HG03103 (cell line): ENCODE results near the gene MPRIP.
"Not testable (repeated sequence)": the region's sequence is repeated elsewhere in the genome, so short reads cannot be mapped to it uniquely, and the experiment has no call there.

Experiments used
- ATAC-seq: cut with Tn5 transposase; IDR thresholded peaks from one replicate; pipeline ENCODE4 v1.9.1; 2021; ENCODE audit warnings: low read depth; ENCODE audit not compliant: unreplicated experiment

Gene MPRIP

DNA sequence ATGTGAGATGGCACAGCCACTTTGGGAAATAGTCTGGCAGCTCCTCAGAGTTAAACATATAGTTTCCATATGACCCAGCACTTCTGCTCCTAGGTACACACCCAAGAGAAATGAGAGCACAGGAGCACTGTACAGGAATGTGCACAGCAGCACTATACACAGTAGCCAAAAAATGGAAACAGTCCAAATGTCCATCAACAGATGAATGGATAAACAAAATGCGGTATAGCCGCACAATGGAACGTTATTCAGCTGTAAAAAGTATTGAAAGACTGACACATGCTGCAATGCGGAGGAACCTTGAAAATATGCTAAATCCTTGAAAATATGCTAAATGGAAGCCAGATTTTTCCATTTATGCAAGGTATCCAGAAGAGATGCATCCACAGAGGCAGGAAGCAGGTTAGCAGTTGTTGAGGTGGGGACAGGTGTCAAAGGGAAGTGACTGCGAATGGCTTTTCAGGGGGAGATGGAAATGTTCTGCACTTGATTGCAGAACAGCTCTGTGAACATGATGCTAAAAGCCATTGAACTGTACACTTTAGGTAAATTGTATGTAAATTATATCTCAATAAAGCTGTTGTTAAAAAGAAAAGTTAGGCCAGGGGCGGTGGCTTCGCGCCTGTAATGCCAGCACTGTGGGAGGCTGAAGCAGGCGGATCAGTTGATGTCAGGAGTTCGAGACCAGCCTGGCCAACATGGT, 80.7 kb downstream of the MPRIP start:
- ATAC-seq: no peak

DNA sequence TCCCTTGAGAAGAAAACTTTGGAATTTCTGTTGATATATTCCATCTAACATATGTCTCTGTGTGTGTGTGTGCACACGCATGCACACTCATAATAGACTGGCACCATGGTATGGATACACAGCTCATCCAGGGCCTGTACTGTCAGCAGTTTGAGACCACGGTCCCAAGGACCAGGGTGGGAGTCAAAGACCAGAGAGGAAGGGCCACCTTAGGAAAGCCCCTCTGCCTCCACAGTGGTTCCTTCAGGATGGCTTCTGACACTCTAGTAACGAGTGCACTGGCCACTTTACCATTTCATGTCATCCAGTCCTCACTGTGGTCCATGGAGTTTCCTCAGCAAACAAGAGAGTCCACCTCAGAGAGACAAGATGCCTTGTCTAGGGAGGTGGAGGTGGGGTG, 82.1 kb downstream of the MPRIP start:
- no peak for ATAC-seq

DNA sequence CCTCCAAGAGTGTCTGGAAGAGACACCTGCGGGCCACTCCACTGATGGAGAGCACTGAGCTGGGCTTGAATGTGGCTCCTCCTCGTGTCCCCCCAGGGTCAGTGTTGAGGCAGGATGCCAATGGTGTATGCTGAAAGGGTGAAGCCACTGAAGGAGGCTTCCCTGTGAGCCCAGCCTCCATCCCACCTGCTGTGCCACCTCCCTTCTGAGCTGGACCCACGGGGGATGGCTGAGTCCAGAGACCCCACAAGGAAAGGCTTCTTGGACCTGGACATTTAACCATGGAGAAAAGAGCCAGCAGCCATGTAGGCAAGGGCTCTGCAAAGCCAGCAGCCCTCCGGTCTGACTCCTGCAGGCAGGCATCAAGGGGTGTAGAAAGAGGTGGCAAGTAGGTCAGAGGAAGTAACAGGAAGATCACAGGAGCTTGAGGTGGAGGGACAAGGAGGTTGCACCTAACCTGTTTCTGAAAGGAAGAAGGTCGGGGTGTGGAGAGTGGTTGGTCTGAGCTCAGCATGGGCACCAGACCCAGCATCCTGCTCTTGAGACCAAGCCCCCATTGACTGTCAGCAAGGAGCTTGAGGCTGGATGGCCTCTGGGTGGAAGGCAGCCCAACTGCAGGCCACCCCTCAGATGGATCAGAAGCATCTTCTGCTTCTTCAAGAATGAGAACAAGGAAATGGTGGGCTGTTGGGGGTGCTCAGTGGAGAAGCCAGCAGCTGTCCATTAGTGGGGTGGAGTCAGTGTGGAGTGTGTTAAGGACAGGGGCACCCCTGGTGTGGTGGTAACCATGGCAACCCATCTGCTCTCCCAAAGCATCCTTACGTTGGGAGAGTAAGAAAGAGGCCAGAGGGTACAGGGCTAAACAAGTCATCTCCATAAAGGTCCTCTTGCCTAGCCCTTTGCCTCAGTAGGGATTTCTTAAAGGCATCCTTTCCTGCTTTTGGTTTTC, 83.2 kb downstream of the MPRIP start:
- no peak for ATAC-seq

DNA sequence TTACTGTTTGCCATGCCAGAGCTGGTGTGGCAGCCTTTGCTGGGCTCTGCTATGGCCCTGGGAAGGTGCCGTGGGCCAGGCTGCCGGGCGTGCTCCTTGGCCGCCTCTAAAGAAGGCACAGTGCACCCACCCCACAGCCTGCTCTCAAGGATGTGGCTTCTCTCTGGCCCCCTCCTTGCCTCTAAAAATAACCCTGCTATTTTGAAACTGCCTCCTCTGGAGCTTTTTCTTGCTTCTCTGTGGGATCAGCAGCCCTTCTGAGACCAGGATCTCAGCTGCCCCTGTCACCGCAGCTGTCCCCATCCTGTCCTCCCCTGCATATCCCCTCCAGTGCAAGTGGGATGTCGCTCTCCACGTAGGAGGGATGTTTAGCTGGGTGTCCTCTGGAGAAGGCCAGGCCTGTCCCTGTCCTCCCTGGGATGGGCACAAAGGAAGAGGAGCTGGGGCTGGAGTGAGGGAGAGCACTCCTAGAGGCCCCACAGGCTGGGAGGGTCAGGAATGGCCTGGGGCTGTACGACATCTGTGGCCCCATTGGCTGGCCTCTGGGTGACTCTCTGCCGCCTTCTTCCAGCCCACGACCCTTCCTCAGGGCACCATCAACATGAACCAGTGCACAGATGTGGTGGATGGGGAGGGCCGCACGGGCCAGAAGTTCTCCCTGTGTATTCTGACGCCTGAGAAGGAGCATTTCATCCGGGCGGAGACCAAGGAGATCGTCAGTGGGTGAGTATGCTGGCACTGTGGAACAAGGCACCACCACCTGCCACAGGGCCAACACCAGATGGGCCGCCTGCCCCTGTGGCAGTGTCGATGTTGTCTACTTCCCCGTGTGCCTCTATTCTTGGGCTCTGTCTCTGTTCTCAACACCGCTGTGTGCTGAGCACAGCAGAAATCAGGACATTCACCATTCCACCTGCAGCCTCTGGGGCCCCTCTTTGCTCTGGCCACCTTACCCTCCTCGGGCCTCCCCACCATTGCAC, 84.2 kb downstream of the MPRIP start:
- ATAC-seq: no peak

DNA sequence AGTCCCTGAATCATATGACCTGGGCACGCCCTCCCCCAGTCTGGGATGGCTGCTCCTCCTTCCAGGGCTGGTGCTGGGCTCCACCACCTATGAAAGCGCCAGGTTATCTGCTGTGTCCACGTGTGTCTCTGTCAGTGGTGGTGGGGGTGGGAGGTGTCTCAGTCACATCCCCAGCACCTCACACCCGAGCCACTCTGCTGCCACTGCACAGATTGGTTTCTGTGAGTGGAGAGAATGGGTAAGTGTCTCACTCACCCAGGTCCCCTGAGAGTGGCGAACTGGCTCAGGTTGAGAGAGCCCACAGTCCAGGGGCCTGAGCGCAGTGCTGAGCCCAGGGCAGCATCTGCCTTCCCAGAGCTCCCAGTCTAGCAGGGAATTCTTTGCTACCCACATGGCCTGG, 84.9 kb downstream of the MPRIP start:
- ATAC-seq: no peak

DNA sequence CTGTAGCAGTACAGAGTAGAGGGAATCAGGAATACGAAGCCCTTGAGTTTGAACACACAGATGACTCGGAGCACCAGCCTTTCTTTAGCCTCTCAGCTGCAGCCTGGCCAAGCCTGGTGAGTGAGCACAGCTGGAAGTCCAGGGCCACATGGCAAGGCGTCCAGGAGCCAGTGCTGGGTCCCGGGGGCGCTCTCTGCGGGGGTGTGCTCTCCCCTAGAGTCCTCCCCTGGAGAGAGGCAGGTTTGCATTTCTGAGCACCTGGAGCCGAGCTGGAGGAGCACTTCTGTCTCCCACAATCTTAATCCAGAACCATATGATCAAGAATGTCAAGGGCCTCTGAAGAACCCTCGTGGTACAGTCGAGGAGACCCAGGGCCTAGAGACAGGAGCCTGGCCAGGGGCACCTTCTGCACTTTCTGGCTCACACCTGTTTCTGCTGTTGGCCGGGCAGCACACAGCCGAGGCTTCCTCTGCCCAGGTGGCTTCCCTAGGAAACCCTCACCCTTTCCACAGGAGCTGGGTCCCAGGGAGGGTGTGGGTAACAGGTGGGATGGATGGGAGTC, 85.6 kb downstream of the MPRIP start:
- ATAC-seq: no peak

DNA sequence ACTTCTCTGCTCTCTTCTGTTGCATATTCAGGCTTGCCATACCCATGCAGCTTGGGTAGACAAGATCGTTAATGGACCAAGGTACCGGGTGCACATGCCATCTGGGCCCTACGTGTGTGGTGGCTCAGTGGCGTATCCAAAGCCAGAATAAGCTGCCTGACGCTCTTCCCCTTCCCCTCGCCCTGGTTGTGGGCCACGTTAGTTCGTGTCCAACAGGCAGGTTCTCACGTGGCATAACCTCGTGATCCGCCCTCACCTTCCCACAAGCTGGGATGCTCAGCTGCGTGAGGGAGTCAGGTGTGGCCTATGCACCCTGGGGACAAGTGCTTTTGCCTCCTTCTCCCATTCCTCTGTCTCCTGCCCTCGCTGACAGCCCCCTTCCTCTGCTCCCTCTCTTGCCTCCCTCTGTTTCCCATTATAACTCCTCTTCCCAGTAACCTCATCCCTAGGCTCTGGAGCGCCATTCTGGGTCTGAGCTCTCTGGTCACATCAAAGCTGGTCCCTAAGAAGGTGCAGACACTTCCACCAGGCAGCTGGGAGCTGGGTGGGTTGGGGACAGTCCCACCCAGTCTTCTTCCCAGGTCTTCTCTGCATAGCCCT, 86.3 kb downstream of the MPRIP start:
- ATAC-seq: no peak

DNA sequence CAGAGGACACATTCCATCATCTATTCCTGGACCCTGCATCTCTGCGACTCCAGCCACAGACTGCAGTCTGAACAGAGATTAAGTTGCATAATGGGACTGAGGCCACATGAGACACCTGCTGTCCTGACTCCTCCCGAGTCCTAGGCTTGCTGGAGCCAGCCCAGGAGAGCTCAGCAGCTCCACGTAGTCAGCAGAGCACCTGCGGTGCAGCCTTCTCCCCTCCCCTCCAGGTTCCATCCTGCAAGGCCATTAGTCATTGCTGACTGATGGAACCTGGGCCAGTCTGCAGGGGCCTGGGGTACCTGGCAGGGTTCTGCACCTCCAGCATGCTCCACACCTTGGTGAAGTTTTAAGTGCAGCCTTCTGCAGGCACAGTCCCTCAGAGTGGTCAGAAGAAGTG, 87.2 kb downstream of the MPRIP start:
- no peak for ATAC-seq

DNA sequence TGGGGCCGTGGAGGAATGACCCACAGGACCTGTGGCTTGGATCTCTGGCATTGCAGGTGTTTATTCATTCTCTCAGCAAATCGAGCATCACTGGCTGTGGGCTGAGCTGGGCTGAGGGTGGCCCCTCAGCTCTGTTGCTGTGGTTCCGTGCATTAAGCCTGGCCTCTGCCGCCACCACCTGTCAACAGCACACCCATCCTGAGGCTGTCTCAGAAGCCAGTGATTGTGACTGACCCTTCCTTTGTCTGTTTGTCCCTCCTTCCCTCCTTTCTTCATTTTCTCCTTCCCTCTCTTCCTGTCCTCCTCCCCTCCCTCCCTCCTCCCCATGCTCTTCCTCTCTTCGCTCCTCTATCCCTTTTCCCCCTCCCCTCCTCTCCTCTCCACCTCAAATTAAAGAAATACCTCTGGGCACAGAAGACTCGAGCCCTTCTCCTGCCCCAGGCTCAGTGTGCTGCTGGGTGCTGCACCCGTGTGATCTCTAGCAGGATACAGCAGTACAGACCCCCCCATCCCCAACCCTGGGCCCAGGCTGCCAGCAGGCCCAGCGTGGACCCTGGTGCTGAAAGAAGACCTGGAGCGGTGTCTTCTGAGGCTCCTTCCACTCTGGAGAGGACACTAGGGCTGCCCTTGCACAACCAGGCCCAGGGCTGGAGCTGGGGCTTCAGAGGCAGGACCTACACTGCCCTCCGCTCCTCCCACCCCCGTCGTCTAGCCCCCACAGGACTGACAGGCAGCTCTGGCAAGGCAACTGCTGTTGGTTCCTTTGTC, 88.0 kb downstream of the MPRIP start:
- ATAC-seq: no peak

DNA sequence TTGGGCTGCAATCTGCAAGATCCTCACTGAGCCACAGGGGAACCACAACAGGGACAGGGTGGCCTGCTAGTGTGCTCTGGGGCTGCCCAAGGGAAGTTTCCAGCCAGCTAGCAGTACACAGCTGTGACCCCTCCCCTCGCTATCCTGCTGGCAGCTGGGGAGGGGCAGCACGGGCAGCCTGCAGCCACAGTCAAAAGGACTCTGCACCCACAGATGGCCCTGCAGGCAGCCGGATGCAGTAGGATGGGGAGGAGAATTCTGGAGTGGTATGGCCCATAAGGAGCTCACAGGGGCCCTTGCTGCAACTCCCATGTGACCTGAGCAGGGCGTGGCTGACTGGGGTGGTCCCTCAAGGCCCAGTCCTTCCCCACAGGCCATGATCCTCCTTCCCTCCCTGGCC, 89.6 kb downstream of the MPRIP start:
- ATAC-seq: no peak

DNA sequence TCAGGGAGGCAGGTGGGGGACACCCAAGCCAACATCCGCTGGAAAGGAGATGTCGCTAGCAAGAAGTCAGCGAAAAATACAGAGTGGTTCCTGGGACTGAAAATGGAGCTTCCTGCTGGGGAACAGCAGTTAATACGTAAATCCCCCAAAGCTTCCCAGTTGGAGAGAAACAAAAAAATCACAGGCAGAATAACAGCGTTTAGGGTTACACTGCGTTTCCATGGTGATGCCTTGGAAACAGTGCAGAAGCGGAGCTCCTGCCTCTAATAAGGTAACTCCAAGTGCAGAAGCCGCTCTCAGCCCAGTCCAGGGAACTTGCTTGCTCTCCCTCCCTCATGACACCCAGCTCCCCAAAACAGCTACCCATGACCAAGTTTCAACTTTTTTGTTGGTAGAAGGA, 90.5 kb downstream of the MPRIP start:
- ATAC-seq: no peak

DNA sequence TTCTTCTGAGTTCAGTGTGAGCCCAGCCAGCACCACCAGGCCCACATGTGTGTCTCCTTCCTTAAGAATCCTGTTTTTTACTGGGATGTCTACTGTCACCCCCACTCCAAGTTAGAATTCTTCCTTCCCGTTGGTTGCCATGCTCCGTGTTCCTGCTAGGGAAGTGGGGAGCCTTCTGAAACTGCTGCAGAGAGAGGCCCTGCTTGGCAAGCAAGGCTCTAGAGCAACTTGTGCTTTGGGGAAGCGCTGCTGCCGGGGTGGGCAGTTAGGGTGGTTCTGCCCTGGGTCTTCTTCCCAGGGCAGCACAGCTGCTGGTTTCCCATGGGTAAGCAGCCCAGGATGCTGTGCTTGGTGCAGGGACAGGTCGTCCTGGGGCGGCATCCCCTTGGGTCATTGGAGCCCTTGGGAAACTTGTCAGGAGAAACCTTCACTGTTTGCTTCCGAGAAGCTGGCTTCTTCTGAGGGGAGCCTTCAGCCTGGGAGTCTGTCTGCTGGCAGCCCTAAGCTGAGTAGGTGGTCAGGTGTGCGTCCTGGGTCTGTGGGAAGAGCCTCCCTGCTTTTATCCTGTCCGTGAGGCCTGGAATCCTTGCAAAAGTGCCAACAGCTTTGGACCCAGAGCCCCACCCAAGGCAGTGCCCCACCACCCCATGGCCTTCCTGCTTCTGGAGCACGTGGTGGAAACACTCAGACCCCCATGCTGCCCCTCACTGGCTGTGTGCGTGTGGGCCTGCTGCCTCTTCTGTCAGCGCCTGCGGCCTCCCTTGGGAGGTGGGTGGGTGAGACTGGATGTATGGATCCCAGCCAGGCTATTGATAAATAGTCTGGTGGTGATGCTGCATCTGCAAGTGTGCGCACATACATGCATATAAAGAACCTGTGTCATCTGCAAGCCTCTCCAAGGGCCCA, 92.0 kb downstream of the MPRIP start:
- ATAC-seq: no peak

DNA sequence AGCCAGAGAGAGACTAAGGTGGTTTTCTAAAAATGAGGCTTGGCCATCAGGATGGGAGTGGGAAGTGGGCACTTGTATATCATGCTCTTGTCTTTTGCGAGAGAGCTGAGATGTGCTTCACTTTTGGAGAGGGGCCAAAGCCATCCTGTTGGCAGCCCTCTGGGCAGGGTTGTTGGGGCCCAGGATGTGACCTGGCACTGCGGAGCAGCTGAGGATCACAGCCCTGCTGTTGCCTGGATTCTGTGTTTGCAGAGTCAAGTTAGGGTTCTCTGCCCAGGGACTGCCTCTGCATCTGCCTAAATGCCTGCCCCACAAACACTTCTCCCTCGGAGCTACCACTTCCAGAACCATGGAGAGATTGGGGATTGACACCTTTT, 92.7 kb downstream of the MPRIP start:
- ATAC-seq: no peak

DNA sequence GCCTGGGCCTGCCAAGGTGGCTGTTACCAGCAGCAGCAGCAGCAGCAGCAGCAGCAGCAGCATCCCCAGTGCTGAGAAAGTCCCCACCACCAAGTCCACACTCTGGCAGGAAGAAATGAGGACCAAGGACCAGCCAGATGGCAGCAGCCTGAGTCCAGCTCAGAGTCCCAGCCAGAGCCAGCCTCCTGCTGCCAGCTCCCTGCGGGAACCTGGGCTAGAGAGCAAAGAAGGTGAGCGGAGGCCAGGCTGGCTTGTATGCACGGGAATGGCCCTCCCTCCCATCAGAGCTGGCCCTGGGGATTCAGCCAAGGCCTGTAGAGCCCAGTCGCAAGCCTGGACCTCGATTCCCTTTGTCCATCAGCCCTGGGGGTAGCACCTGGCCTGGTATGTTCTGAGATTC, 94.0 kb downstream of the MPRIP start:
- ATAC-seq: not testable (repeated sequence)

DNA sequence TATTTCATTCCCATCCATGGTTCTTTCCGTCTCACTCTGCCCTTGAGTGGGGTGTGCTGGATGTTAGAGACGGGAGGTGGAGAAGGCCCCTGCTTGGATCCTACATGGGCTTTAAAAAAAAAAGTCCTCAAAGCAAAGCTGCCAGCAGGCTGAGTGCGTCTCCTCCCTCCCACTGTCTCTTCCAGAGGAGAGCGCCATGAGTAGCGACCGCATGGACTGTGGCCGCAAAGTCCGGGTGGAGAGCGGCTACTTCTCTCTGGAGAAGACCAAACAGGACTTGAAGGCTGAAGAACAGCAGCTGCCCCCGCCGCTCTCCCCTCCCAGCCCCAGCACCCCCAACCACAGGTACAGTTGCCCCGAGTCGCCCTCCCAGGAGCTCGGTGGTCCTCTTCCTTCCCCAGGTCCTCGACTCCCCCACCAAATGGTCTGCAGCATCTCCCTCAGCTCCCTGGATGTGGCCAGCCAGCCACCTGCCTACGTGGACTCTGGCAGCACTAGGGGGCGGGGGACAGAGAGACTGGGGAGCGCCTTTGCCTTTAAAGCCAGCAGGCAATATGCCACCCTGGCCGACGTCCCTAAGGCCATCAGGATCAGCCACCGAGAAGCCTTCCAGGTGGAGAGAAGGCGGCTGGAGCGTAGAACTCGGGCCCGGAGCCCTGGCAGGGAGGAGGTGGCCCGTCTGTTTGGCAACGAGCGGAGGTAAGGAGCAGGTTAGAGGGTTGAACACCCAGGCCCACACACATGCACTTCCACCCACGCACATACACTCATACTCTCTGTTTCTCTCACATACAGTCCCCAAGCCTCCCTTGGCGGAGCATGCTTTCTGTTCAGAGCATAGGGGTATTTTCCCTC, 95.7 kb downstream of the MPRIP start:
- ATAC-seq: no peak

DNA sequence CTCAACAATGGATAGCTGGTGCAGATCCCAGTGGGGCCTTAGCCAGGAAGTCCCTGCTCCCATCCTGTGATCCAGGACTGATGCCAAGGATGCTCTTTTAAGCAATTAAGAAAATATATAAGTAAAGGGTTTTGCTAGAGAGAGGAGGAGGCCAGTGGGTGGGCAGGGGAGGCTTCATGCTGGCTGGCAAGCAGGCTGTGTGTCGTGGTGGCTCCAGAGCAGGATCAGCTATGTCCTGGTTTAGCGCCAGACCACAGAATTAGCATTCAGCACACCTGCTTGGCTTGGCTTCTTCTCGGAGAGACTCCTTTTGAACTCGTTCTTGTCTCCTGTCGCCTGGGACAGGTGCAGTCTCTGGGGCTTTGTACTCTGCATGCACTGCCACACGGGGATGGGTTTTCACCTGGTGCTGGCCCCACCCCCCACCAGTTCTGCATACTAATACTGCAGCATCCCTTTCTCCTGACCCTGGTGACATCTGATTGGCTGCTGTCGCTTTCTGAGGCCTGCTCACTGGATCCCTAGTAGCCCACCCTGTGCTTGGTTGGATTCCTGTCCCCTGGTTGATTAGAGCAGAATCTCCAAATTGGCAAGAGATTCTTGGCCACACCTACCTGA, 97.8 kb downstream of the MPRIP start:
- no peak for ATAC-seq

DNA sequence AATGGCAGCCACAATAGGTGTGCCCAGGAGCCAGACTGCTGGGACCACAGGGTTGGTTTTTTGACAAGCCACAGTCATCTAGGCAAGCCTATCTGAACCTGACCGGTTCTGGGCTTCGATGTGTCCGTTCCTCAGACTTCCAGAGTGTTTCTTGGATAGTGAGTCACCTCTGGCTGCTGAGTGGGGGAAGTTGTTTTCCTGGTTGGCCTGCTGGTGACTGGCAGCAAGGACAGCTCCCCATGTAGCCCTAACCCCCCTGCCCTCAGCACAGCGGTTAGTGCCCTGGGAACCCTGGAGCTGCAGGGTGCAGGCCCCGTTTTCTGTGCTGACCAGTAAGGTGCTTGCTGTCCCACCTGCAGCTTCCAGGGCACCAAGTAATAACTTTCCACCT, 98.3 kb downstream of the MPRIP start:
- no peak for ATAC-seq
